Left kidney (tissue), 8 donors: Measurements from ENCODE around the gene THOC2. TPM values are rescaled to one million over a fixed set of nuclear protein-coding genes. Genes with fewer than 3 reads are reported as not detected.
"Not testable (repeated sequence)": the region's sequence is repeated elsewhere in the genome, so short reads cannot be mapped to it uniquely, and the experiment has no call there.

Experiments used
- DNase-seq: peaks from one replicate; pipeline ENCODE4 v3.0.0-alpha.2; 2013
- long read RNA-seq, 8 donors: transcript quantifications; one replicate each; lab custom pipeline, GENCODE V29; 2026
- polyA plus RNA-seq: library from polyadenylated mRNA; unstranded; fragments of 120-200 nt; gene quantifications from one replicate; pipeline ENCODE4 v1.2.1, GENCODE V29; 2013; ENCODE audit not compliant: insufficient read length

Gene THOC2
- polyA plus RNA-seq, result 164 TPM
- long read RNA-seq, donor 1, transcript THOC2-211 (3 exons, 689 nt), result major isoform, 8 of 26 reads
- long read RNA-seq, donor 1, partial matches to known transcripts, result 12 of 26 reads
- long read RNA-seq, donor 1, other reads (novel, unspliced or antisense), result 0 of 26 reads
- long read RNA-seq, donor 2, transcript THOC2-214 (2 exons, 398 nt), result minor isoform, 5 of 41 reads
- long read RNA-seq, donor 2, transcript THOC2-211 (3 exons, 689 nt), result major isoform, 11 of 41 reads
- long read RNA-seq, donor 2, partial matches to known transcripts, result 22 of 41 reads
- long read RNA-seq, donor 2, other reads (novel, unspliced or antisense), result 0 of 41 reads
- long read RNA-seq, donor 3, transcript THOC2-211 (3 exons, 689 nt), result major isoform, 18 of 22 reads
- long read RNA-seq, donor 3, partial matches to known transcripts, result 0 of 22 reads
- long read RNA-seq, donor 3, other reads (novel, unspliced or antisense), result 0 of 22 reads
- long read RNA-seq, donor 4, partial matches to known transcripts, result 0 of 5 reads
- long read RNA-seq, donor 4, other reads (novel, unspliced or antisense), result 0 of 5 reads
- long read RNA-seq, donor 5, partial matches to known transcripts, result 28 of 32 reads
- long read RNA-seq, donor 5, other reads (novel, unspliced or antisense), result 0 of 32 reads
- long read RNA-seq, donor 6, transcript THOC2-214 (2 exons, 398 nt), result minor isoform, 5 of 26 reads
- long read RNA-seq, donor 6, transcript THOC2-211 (3 exons, 689 nt), result major isoform, 16 of 26 reads
- long read RNA-seq, donor 6, partial matches to known transcripts, result 0 of 26 reads
- long read RNA-seq, donor 6, other reads (novel, unspliced or antisense), result 0 of 26 reads
- long read RNA-seq, donor 7, transcript THOC2-211 (3 exons, 689 nt), result major isoform, 22 of 46 reads
- long read RNA-seq, donor 7, partial matches to known transcripts, result 20 of 46 reads
- long read RNA-seq, donor 7, other reads (novel, unspliced or antisense), result 0 of 46 reads
- long read RNA-seq, donor 8, transcript THOC2-211 (3 exons, 689 nt), result major isoform, 5 of 5 reads
- long read RNA-seq, donor 8, partial matches to known transcripts, result 0 of 5 reads
- long read RNA-seq, donor 8, other reads (novel, unspliced or antisense), result 0 of 5 reads

DNA sequence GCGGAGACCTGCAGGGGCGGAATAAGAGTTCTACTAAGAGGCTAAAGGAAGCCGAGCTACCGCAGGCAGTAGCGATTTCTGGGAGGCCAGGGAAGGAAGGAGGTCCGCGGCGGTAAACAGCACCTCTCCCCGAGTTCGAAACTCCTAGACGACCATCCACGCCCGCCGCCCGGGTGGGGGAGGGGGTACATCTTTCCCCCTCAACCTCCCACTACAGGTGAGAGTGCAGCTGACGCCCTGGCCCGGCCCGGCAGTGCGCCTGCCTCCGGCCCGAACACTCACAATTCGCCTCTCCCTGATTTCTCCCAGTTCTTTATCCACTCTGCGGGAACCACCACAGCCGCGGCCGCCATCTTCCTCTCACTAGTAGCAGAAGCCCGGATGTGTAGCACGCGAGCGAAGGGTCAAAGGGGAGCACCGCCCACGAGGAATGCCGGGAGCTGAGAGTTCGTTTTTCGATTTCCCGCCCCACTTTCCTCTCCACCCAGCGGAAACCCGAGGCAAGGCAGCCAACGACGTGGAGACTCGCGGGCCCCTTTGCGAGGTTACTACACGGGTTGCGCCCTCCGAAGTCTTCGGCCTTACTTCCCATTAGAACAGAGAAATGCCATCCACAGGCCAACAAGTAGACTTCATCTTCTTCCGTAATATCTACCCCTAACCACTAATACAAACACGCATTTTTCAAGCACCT lies at the start of gene THOC2:
Gene THOC2, minus strand, starts transcription at position 383 of the 694 bp plus-strand sequence. Its CDS starts 30 bp downstream, at position 353.
- DNase-seq, result peak; percentile 88

DNA sequence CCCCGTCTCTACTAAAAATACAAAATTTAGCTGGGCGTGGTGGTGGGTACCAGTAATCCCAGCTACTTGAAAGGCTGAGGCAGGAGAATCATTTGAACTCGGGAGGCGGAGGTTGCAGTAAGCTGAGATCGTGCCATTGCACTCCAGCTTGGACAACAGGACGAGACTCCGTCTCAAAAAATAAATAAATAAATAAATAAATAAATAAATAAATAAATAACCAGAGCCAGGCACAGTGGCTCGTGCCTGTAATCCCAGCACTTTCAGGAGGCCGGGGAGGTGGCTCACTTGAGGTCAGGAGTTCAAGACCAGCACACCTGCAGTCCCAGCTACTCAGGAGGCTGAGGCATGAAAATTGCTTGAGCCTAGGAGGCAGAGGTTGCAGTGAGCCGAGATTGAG lies 48.9 kb upstream of the THOC2 start:
- not testable (repeated sequence) for DNase-seq

GRCh38 chrX:123779908-123780396 lies 47.1 kb upstream of the THOC2 start:
- DNase-seq, result no peak

DNA sequence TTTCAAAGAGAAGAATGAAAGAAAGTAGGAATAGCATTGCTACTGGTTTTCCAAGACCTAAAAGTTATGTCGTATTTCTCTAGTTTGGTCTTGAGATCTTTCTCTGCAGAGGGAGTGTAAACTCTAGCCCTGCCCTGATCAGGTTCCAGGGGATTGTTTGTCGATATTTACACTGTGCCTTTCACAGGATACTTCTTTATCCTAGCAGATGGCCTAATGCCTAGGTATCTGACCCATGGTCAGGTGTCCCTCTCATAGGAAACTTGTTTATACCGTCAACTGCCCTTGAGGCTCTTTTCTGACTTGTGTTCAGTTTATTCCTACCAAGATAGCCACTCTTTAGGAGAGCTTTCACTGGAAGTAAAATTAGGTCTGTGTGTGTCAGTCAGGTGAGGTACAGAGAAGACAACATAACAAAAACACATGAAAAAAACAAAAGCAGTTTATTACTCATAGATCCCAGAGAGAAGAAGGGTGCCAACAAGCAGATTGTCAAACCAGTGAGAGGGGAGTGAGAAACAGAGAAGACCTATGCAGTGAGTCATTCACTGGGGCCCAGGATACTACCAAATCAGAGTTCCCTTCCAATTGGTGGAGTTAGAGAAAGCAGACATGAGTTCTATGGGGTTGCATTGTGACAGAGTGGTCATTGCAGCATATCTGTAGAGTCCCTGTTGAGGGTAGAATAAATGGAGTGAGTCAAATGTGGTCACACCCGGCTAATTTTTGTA lies 40.6 kb upstream of the THOC2 start:
- DNase-seq, result no peak

GRCh38 chrX:123771449-123772064 lies 38.7 kb upstream of the THOC2 start:
- no peak for DNase-seq

- DNase-seq, result peak; percentile 81
Observed at GRCh38 chrX:123764967-123765871, 32.4 kb upstream of the THOC2 start.

- DNase-seq, result not testable (repeated sequence)
Observed at GRCh38 chrX:123759849-123760248, 27.0 kb upstream of the THOC2 start.

DNA sequence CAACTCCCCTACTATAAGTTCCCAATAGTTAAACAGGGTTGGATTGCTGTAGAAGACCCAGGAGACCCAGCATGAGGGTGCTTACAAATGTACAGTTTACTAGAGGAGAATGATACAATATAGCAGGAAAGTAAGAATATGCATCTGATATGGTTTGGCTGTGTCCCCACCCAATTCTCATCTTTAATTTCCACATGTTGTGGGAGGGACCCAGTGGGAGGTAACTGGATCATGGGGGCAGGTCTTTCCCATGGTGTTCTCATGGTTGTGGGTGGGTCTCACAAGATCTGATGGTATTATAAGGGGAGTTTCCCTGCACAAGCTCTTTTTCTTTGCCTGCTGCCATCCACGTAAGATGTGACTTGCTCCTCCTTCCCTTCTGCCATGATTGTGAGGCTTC lies 24.9 kb upstream of the THOC2 start:
- not testable (repeated sequence) for DNase-seq

GRCh38 chrX:123756320-123756719 lies 23.5 kb upstream of the THOC2 start:
- no peak for DNase-seq

DNA sequence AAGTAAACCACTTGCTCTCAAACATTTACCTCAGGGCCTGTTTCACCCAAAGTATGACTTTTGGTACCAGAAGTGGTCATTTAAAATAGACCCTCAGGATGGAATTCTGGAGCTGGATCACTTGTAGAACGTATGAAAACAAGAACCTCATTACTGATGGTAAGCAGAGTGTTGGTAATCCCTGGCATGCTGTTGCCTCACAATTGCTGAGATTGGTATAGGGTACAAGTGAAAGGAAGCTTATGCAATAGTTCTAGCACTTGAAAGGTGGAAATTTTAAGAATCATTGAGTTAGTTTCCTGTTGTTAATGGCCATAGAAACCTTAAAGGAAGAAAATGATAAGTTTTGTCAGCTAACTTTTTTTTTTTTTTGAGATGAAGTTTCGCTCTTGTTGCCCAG lies 22.3 kb upstream of the THOC2 start:
- no peak for DNase-seq

- no peak for DNase-seq
Observed at GRCh38 chrX:123753656-123754350, 21.0 kb upstream of the THOC2 start.

- DNase-seq, result no peak
Observed at GRCh38 chrX:123749643-123750042, 16.8 kb upstream of the THOC2 start.

GRCh38 chrX:123745511-123745910 lies 12.7 kb upstream of the THOC2 start:
- no peak for DNase-seq

DNA sequence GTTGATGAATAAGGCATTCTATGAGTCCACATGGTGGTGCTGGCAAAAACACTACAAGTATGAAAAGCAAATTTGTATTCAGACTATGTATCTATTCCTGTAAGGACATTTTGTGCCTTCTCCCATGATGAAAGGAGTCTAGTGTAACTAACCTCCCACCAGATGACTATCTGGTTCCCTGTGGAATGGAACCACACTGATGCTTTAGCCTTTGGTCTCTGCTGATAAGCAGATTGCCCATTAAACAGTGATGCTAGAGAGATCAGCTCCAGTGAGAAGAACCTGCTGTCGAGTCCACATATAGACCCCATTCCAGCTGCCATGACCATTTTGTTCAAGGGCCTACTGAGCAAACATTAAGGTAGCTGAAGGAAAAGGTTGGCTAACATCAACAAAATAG lies 10.5 kb upstream of the THOC2 start:
- no peak for DNase-seq

- DNase-seq, result no peak
Observed at GRCh38 chrX:123742440-123742839, 9.6 kb upstream of the THOC2 start.

GRCh38 chrX:123740536-123740935 lies 7.7 kb upstream of the THOC2 start:
- no peak for DNase-seq

DNA sequence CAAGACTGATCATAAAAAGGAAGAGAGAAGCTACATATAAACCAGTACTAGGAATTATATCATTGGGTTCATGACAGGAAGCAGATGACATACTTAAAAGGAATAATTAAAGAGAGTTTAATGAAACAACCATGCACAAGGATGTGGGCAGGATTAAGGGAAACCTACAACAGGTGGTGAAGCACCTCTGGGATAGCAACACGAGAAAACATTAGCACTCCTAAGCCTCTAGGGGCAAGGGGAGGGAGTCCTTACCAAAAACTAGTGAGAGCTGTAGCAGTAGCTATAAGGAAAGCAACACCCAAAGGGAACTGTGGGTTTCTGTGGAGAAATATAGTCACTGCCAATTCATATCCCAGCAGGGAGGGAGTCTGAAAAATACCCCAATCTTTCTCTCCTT lies 7.2 kb upstream of the THOC2 start:
- no peak for DNase-seq

GRCh38 chrX:123739474-123739873 lies 6.6 kb upstream of the THOC2 start:
- DNase-seq, result no peak
